HL-60 (cell line): ENCODE data around the gene IGFBP4.

Experiments
- DNase-seq, 2 experiments: peaks; one replicate each; pipeline ENCODE4 v3.0.0-alpha.2; 2010 to 2020; ENCODE audit warnings: low read depth in 1 of 2, low spot score in 1 of 2
- H3K27ac ChIP-seq: fragments of 250-450 bp; sonication (Bioruptor Pico); replicated peaks from 2 replicates; pipeline ENCODE4 v1.5.1; 2020; ENCODE audit warnings: mild to moderate bottlenecking, moderate library complexity
- H3K27me3 ChIP-seq: fragments of 250-450 bp; sonication (Bioruptor Pico); 2 replicates; pipeline ENCODE4 v1.5.1; 2021; ENCODE audit warnings: mild to moderate bottlenecking, moderate library complexity; ENCODE audit not compliant: insufficient read depth, poor library complexity, severe bottlenecking
- H3K4me3 ChIP-seq: replicated peaks from 2 replicates; pipeline ENCODE4 v1.5.1; 2011; ENCODE audit warnings: mild to moderate bottlenecking, control low read depth, low read length; ENCODE audit not compliant: insufficient read depth
- CTCF ChIP-seq: IDR thresholded peaks from one replicate; pipeline ENCODE4 v1.5.1; 2011; ENCODE audit warnings: low read length, control low read depth, inconsistent platforms; ENCODE audit not compliant: insufficient read depth
- GABPA ChIP-seq: IDR thresholded peaks from 2 replicates; pipeline ENCODE4 v1.6.1; 2012; ENCODE audit warnings: low read depth
- POLR2AphosphoS5 ChIP-seq: IDR thresholded peaks from 2 replicates; pipeline ENCODE4 v1.6.1; 2012; ENCODE audit warnings: low read depth
- REST ChIP-seq: IDR thresholded peaks from 2 replicates; pipeline ENCODE4 v1.6.1; 2012; ENCODE audit warnings: low read depth; ENCODE audit not compliant: insufficient replicate concordance
- SPI1 ChIP-seq: IDR thresholded peaks from 2 replicates; pipeline ENCODE4 v1.6.1; 2012; ENCODE audit warnings: low read depth, mild to moderate bottlenecking, borderline replicate concordance

Gene IGFBP4

GRCh38 chr17:40502716-40503115 is 59.5 kb downstream of the IGFBP4 start:
- Histone ChIP-seq H3K27ac (no peak overlapping the region), H3K27me3 (peaks cover 19% of the 10 kb centered on the region), H3K4me3 (no peak overlapping the region)
- no peak for DNase-seq
- TF ChIP-seq SPI1 (no peak), GABPA (no peak), REST (no peak), CTCF (no peak), POLR2AphosphoS5 (no peak)

GRCh38 chr17:40503154-40503553 is 59.9 kb downstream of the IGFBP4 start:
- H3K4me3 ChIP-seq: no peak overlapping the region
- no peak for DNase-seq
- H3K27ac ChIP-seq: no peak overlapping the region
- peaks cover 14% of the 10 kb centered on the region for H3K27me3 ChIP-seq
- TF ChIP-seq CTCF: no peak
- no peak for TF ChIP-seq REST
- no peak for TF ChIP-seq POLR2AphosphoS5
- TF ChIP-seq SPI1: no peak
- no peak for TF ChIP-seq GABPA

GRCh38 chr17:40506786-40507185 is 63.5 kb downstream of the IGFBP4 start:
- Histone ChIP-seq H3K27ac (no peak overlapping the region), H3K4me3 (no peak overlapping the region), H3K27me3 (peaks cover 15% of the 10 kb centered on the region)
- no peak for TF ChIP-seq SPI1
- TF ChIP-seq CTCF: no peak
- TF ChIP-seq GABPA: no peak
- TF ChIP-seq REST: no peak
- TF ChIP-seq POLR2AphosphoS5: no peak
- DNase-seq: no peak
